Uterus (tissue), 2 donors: ENCODE results near the gene ZNF275.

ENCODE experiments used
- CTCF ChIP-seq, 4 experiments: fragments of 200-600 bp in 2 of 4; fragments of 450-650 bp in 2 of 4; sonication (generic) in 2 of 4; IDR thresholded peaks; one replicate each; pipeline ENCODE4 v1.5.1; 2016 to 2019; ENCODE audit warnings: antibody characterized with exemption in 4 of 4, mild to moderate bottlenecking in 2 of 4, moderate library complexity in 1 of 4
- POLR2A ChIP-seq, 2 donors: fragments of 450-650 bp; IDR thresholded peaks; one replicate each; pipeline ENCODE4 v1.6.1; 2016; ENCODE audit warnings: antibody characterized with exemption in 2 of 2, mild to moderate bottlenecking in 1 of 2, moderate library complexity in 1 of 2

GRCh38 chrX:153317996-153318722 lies 15.8 kb upstream of the ZNF275 start:
- TF ChIP-seq CTCF (IDR thresholded peaks at IDR 0.05) (no peak), POLR2A (IDR thresholded peaks at IDR 0.05) (no peak)
